Prostate gland (tissue), 2 donors: ENCODE measurements around the gene WDR90. TPM values are rescaled to one million over a fixed set of nuclear protein-coding genes. Genes with fewer than 3 reads are reported as not detected.

ENCODE experiments used
- DNase-seq: peaks from one replicate; pipeline ENCODE4 v3.0.0-alpha.2; 2019; ENCODE audit warnings: low spot score
- H3K27ac ChIP-seq, 2 donors: fragments of 200-600 bp; sonication (generic); 2 replicates each; pipeline ENCODE4 v1.5.1; 2017 to 2019
- H3K27me3 ChIP-seq: fragments of 200-600 bp; sonication (generic); replicated peaks from 2 replicates; pipeline ENCODE4 v1.5.1; 2019; ENCODE audit not compliant: insufficient read depth
- H3K36me3 ChIP-seq, 2 donors: fragments of 200-600 bp; sonication (generic); 1 replicate in 1 of 2; 2 replicates in 1 of 2; pipeline versions ENCODE4 v1.5.1 to v1.8.1; 2017 to 2019
- H3K4me1 ChIP-seq: fragments of 200-600 bp; sonication (generic); replicated peaks from 2 replicates; pipeline ENCODE4 v1.5.1; 2019
- H3K4me3 ChIP-seq, 2 donors: fragments of 200-600 bp; sonication (generic); 2 replicates each; pipeline ENCODE4 v1.5.1; 2017 to 2019
- H3K9me3 ChIP-seq: fragments of 200-600 bp; sonication (generic); 2 replicates; pipeline ENCODE4 v1.5.1; 2017
- POLR2A ChIP-seq: fragments of 450-650 bp; IDR thresholded peaks from one replicate; pipeline ENCODE4 v1.6.1; 2016; ENCODE audit warnings: antibody characterized with exemption, mild to moderate bottlenecking
- POLR2AphosphoS5 ChIP-seq: sonication (generic); formaldehyde crosslinking; IDR thresholded peaks from one replicate; pipeline ENCODE4 v1.6.1; 2017; ENCODE audit warnings: antibody characterized with exemption
- WGBS: methylation state at CpG from one replicate; pipeline ENCODE4 v1.1.5; 2018; 5-methylcytosine and 5-hydroxymethylcytosine counted together
- intact Hi-C: fragments of 100-400 bp; cut with DNase I; formaldehyde crosslinking; loops from one replicate; pipeline ENCODE4 v1.14.2; 2022
- total RNA-seq, 2 donors: library from RNA; depleted of rRNA; stranded (reverse); fragments of >200 nt; gene quantifications; one replicate each; pipeline ENCODE4 v1.1.0, GENCODE V29; 2016
- TF ChIP-seq, protein P1 (sequence below), 4 experiments: fragments of 200-600 bp in 2 of 4; fragments of 450-650 bp in 2 of 4; sonication (generic) in 2 of 4; IDR thresholded peaks; 1 replicate in 3 of 4; 2 replicates in 1 of 4; pipeline ENCODE4 v1.5.1; 2016 to 2019; ENCODE audit warnings: antibody characterized with exemption in 4 of 4, mild to moderate bottlenecking in 2 of 4, moderate library complexity in 2 of 4

WDR90 gene
- total RNA-seq, 2 donors from 2014 or later, result 36.8 to 60.4 TPM

DNA sequence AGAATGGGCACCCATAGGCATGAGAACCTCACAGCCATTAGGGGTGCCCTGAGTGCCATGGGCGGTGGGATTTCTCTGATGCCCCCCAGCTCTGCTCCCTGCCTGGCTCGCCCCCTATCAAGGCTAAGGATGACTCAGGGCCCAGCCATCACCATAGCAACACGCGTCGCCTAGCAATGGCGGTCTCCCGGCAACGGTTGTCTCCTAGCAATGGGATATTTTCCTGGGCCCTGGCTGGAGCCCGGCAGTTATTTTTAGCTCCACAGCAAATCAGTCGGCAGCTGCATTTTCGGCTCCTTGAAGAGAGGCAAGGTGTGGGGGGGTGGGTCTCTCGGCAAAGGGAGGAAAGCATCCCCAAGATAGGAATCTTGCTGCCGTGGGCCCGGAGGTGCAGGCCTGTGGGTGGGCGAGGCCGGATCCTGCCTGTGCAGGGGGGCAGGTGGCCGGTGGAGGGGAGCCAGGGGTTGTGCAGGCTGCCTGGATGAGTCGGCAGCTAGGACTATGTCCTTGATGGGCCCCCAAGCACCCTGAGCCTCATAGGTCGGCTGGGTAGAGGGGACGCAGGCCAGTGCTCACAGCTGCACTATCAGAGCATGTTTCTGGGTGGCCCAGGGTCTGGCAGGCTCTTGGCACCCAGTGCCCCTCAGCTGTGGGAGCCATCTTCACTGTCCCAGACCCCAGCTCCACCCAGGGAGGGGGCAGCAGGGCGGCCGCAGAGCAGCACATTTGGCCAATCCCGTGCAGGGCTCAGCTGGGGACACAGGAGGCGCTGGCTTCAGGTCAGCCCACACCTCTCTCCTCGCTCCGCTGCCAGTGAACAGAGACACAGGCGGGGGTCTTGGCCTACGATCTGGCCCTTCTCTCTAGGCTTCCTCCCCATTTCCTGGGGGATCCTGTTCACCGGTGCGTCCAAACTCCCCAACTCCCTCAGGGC, 60.7 kb downstream of the WDR90 start:
- Histone ChIP-seq H3K27ac (no peak overlapping the region), H3K9me3 (no peaks in the 10 kb centered on the region), H3K4me1 (peaks cover 4% of the 10 kb centered on the region), H3K27me3 (peaks cover 16% of the 10 kb centered on the region), H3K4me3 (no peak overlapping the region), H3K36me3 (no peaks in the 10 kb centered on the region)
- WGBS, result 15% methylated on average over 26 of the region's 30 CpGs
- intact Hi-C loops, result loop anchor here (5.0 kb wide), 2 partner anchors 77 to 342 kb away; partner anchors contain the start of genes CHTF18 and RPUSD1
- TF ChIP-seq POLR2A (no peak), POLR2AphosphoS5 (no peak)
- TF ChIP-seq, protein P1, sequence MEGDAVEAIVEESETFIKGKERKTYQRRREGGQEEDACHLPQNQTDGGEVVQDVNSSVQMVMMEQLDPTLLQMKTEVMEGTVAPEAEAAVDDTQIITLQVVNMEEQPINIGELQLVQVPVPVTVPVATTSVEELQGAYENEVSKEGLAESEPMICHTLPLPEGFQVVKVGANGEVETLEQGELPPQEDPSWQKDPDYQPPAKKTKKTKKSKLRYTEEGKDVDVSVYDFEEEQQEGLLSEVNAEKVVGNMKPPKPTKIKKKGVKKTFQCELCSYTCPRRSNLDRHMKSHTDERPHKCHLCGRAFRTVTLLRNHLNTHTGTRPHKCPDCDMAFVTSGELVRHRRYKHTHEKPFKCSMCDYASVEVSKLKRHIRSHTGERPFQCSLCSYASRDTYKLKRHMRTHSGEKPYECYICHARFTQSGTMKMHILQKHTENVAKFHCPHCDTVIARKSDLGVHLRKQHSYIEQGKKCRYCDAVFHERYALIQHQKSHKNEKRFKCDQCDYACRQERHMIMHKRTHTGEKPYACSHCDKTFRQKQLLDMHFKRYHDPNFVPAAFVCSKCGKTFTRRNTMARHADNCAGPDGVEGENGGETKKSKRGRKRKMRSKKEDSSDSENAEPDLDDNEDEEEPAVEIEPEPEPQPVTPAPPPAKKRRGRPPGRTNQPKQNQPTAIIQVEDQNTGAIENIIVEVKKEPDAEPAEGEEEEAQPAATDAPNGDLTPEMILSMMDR (IDR thresholded peaks at IDR 0.05), result no peak
- no peak for DNase-seq

- no peaks in the 10 kb centered on the region for H3K9me3 ChIP-seq
- no peak overlapping the region for H3K27ac ChIP-seq
- intact Hi-C loops, result loop anchor here (5.0 kb wide), 2 partner anchors 77 to 342 kb away; partner anchors contain the start of genes CHTF18 and RPUSD1
- TF ChIP-seq POLR2AphosphoS5 (no peak), POLR2A (no peak)
- TF ChIP-seq, protein P1 (IDR thresholded peaks at IDR 0.05), result no peak
- H3K4me1 ChIP-seq, result peaks cover 5% of the 10 kb centered on the region
- WGBS, result 68% methylated on average over 19 of the region's 21 CpGs
- DNase-seq, result no peak
- H3K36me3 ChIP-seq, result no peaks in the 10 kb centered on the region
- peaks cover 14% of the 10 kb centered on the region for H3K27me3 ChIP-seq
- H3K4me3 ChIP-seq, result no peak overlapping the region
These were observed 61.4 kb downstream of the WDR90 start for GRCh38 chr16:710500-711075.

DNA sequence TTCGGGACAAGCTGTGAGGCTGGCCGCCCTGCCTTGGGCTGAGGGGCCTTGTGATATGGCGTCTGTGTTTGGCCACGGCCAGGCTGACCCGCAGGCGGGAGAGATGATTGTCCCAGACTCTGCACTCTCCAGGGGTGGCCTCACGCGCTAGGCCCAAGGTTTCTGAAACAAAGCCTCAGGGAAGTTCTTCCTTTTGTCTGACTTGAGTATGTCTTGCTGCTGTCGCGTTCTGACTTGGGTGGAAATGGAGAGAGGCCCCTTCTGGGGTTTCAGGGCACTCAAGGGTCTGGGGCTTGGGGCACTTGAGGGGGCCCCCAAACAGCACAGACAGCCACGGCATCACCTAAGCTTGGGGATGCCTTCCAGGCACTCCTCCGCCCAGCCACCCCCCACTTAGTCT, 61.9 kb downstream of the WDR90 start:
- peaks cover 10% of the 10 kb centered on the region for H3K4me1 ChIP-seq
- no peak for DNase-seq
- H3K27me3 ChIP-seq, result peaks cover 14% of the 10 kb centered on the region
- no peaks in the 10 kb centered on the region for H3K36me3 ChIP-seq
- 61% methylated on average over 12 of the region's 12 CpGs for WGBS
- H3K9me3 ChIP-seq, result no peaks in the 10 kb centered on the region
- intact Hi-C loops, result loop anchor here (5.0 kb wide), 2 partner anchors 76 to 341 kb away; partner anchors contain the start of genes CHTF18 and RPUSD1
- H3K27ac ChIP-seq, result no peak overlapping the region
- TF ChIP-seq POLR2A, result no peak
- no peak for TF ChIP-seq POLR2AphosphoS5
- TF ChIP-seq, protein P1 (IDR thresholded peaks at IDR 0.05), result no peak
- H3K4me3 ChIP-seq, result no peak overlapping the region

GRCh38 chr16:711548-712320, 62.6 kb downstream of the WDR90 start:
- Histone ChIP-seq H3K4me3 (no peak overlapping the region), H3K27ac (no peak overlapping the region), H3K9me3 (no peaks in the 10 kb centered on the region), H3K4me1 (peaks cover 14% of the 10 kb centered on the region), H3K36me3 (no peaks in the 10 kb centered on the region), H3K27me3 (peaks cover 10% of the 10 kb centered on the region)
- intact Hi-C loops, result loop anchor here (5.0 kb wide), 2 partner anchors 76 to 341 kb away; partner anchors contain the start of genes CHTF18 and RPUSD1
- peak; percentile 48 for DNase-seq
- TF ChIP-seq POLR2AphosphoS5, result peak; percentile 6
- TF ChIP-seq, protein P1 (IDR thresholded peaks at IDR 0.05), result peak; percentile 85 to 92 (median 91)
- TF ChIP-seq POLR2A, result no peak
- 10% methylated on average over 25 of the region's 25 CpGs for WGBS
